HG03039 (cell line): ENCODE results near the gene RPL22.

Experiments
- ATAC-seq: cut with Tn5 transposase; IDR thresholded peaks from one replicate; pipeline ENCODE4 v1.9.1; 2021; ENCODE audit warnings: mild to moderate bottlenecking, moderate library complexity; ENCODE audit not compliant: unreplicated experiment

The RPL22 gene

GRCh38 chr1:6175411-6175828, 24.0 kb downstream of the RPL22 start:
- no peak for ATAC-seq

DNA sequence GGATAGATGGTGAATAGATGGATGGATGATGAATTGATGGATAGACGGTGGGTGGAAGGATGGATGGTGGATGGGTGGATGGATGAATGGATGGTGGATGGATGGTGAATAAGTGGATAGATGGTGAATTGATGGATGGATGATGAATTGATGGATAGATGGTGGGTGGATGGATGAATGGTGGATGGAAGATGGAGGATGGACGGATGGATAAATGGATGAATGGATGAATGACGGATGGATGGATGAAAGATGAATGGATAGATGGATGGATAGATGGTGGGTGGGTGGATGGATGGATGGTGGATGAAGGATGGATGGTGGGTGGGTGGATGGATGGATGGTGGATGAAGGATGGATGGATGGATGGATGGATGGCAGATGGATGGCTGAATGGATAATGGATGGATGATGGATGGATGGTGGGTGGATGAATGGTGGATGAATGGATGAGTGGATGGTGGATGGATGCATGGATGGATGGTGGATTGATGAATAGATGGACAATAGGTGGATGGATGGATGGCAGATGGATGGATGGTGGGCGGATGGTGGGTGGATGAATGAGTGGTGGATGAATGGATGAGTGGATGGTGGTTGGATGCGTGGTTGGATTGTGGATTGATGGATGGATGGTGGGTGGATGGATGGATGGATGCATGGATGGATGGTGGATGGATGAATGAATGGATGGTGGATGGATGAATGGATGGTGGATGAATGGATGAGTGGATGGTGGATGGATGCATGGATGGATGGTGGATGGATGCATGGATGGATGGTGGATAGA, 24.6 kb downstream of the RPL22 start:
- ATAC-seq: no peak

- ATAC-seq: no peak
These were observed 26.8 kb downstream of the RPL22 start for GRCh38 chr1:6172549-6172948.

- ATAC-seq: no peak
These were observed 27.8 kb downstream of the RPL22 start for GRCh38 chr1:6171548-6172124.

- no peak for ATAC-seq
These were observed 28.6 kb downstream of the RPL22 start for GRCh38 chr1:6170742-6171201.

- ATAC-seq: no peak
These were observed 29.2 kb downstream of the RPL22 start for GRCh38 chr1:6170116-6170741.

DNA sequence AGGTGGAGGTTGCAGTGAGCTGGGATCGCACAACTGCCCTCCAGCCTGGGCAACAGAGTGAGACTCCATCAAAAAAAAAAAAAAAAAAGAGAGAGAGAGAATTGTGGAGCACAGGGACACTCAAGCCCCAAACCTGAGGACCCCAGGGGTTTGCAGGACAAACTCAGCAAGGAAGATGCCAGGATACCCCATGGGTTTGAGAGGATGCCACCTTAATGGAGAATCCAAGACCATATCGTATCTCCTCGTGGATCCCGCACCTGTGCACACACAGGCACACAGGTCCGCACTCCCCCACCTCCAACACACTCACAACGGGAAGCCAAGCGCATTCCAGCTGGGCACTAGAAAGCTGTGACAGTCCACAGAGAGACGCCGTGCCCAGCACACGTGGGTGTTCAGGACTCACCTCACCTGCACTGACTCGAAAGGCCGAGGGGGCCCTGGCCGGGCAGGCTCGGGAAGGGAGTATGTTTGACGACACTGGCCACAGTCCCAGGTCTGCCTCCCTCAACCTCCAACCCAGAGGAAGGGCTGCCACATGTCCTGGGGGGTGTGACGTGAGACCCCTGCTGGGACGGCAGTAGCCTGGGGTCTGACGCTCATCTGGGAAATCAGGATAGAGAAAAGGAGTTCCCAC, 30.3 kb downstream of the RPL22 start:
- ATAC-seq: no peak

DNA sequence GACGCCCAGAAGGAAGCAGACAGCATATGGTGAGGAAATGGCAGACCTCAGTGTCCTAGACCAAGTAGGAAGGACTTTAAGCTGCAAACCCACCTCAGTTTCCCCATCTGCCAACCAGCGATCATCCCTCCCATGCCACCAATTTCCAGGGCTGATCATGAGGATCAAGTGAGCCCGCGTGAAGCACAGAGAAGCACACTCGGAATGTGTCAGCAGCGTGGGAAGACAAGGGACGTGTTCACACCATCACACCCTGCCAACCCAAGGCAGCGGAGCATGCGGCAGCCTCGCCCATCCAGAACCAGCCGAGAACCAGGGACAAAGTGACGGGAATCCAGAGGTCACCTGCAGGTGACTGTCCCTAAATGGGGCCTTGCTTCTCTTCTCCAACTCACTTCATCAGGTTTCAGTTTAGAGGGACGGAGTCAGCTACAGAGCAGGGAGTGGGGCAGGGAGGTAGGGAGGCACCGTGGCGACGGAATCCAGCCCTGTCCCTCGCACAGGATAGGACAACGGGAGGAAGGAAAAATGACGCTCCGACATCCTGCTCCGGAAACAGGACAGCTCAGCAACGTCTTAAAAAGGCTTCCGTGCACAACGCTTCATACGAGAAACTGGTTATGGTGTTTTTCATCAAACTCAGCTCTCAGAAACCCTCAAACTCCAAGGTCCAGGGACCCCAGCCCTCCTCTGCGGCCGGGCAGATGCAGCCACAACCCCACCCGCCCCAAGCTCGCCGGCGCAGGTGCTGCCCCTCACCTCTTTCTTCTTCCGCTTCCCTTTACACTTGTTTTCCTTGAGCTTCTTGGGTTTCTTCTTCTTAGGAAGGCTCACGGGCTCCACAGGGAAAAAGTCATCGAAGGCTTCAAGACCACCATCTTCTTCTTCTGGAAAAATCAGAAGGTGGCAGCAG, 31.7 kb downstream of the RPL22 start:
- ATAC-seq: no peak

DNA sequence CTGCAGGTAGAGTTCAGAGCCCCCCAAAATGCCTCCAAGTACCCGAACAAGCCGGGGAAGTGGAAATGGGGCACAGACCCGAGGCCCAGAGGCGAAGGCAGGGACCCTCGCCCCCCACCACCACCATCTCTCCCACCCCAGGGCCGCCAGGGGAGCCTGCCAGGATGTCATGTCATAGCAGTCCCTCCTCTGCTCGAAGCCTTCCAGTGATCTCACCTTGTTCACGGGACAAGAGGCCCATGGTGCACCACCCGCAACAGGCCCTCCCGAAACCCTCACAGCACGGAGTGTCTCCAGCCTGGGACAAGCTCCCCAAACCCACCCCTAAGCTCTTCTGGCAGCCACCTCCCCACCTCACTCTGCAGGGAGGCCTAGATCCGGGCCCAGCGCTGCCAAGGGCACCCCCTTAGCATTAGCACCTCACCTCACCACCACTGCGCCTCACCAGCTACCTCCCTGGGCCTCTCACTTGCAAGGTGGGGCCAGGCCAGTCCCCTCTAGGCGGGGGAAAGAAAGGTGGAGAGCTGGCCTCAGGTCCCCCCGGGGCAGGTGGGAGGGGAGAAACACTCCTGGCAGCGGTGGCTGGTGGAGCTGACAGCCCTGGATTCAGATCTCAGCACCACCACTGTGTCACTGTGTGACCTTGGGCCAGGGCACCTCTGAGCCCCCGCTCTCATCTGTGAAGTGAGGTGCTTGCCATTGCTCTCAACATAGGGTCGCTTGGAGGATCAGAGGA, 32.6 kb downstream of the RPL22 start:
- no peak for ATAC-seq

GRCh38 chr1:6166221-6166620, 33.2 kb downstream of the RPL22 start:
- ATAC-seq: no peak

DNA sequence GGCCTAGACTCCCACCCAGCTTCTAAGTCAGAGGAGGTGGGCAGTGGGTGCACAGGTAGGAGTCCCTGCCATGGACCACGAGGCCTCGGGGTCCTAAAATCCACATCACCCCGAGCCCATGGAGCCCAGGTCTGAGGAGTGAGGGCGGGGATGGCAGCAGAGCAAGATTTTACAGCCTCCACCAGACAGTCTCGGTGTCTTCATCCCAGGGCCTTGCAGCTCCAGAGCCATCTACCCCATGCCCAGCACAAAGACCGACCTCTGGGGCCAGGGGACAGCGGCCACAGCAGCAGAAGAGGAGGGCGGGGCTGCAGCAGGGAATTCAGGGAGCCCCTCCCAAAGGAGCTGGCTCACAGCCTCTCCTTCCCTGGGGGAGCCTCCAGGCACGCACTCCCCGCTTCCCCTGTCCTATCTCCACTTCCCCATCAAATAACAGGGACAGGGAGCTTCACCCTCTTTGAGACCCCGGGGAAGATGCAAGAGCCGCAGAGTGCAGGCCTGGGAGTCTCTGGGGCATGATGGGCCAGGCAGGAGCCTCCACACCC, 33.9 kb downstream of the RPL22 start:
- no peak for ATAC-seq

GRCh38 chr1:6165027-6165426, 34.4 kb downstream of the RPL22 start:
- no peak for ATAC-seq

- ATAC-seq: no peak
These were observed 35.3 kb downstream of the RPL22 start for GRCh38 chr1:6163973-6164617.

DNA sequence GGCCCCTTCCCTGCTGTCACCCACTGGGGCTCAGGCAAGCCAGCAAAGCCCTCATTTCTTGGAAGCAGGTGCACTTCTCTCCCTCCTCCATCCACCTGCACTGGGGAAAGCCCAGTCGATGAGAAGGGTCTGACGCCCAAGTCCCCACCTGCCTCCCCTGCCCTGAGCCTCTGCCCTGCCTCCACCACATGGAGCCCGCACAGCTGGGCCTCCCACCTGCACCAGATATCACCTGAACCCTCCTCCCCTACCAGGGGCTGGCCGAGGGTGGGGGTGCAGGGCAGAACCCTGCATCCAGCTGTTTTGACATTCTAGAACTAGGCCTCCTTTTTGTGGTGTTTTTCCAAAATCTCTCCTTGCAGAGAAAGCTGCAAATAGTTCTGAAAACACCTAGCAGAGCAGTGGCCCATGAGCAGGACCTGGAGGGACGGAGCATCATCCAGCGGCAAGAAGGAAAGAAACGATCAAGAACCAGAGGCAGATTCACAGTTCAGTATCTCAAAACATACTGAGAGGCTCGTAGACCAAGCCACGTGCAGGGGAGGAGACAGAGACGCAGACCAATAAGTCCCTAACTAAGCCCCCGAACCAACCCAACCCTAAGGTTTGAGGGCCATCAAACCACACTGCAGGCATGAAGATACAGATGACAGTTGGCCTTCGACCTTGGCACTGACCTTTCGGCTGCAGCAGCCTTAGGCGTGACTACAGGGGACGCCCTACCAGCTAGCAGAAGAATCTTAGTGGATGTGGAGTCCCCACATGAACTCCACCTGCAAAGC, 36.0 kb downstream of the RPL22 start:
- ATAC-seq: no peak

GRCh38 chr1:6162773-6163172, 36.6 kb downstream of the RPL22 start:
- ATAC-seq: no peak

DNA sequence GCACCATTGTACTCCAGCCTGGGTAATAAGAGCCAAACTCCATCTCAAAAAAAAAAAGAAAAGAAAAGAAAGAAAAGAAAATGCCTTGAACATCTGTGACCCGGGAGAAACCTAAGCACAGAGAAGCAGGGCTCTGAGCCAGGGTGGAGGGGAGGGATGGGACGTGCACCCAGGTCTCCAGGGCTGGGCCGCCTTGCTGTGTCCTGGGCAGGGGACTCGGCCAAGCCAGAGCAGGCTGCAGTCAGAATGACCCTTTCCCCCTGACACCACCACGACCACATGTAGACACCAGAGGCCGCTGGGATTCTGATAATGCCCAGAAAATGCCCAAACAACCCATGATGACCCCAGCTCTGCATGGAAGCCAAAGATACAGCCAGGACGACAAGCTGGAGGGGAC, 37.1 kb downstream of the RPL22 start:
- no peak for ATAC-seq

DNA sequence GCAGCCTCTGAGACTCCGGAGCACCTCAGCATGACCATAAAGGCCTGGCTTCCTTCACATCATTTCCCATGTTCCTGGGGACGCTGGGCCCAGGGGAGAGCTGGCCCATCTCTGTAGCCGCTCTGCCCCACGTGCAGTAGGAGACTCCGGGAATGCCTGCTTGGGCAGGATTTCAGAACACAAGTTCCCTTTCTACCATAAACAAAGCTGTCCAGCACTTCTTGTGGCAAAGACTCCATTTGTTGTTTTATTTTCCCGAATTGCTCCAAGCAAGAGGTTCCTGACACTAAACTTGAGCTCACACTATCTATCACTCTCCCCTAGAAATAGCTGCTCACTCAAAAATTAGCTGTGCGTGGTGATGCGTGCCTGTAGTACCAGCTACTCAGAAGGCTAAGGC, 41.2 kb downstream of the RPL22 start:
- no peak for ATAC-seq

- no peak for ATAC-seq
These were observed 41.7 kb downstream of the RPL22 start for GRCh38 chr1:6157528-6158174.
